GM23338 (cell line): ENCODE results near the gene LY86. TPM values are rescaled to one million over a fixed set of nuclear protein-coding genes. Genes with fewer than 3 reads are reported as not detected.

Source experiments
- ATAC-seq: fragments of 200-7000 bp; cut with Tn5 transposase; 3 replicates; pipeline ENCODE4 v1.9.1; 2020
- DNase-seq: peaks from one replicate; pipeline ENCODE4 v3.0.0-alpha.2; 2015; ENCODE audit warnings: low spot score
- H2AFZ ChIP-seq: fragments of 200-600 bp; sonication (generic); 2 replicates; pipeline ENCODE4 v1.8.0; 2016; ENCODE audit warnings: antibody characterized with exemption, mild to moderate bottlenecking, moderate library complexity
- H3F3A ChIP-seq: fragments of 200-600 bp; sonication (generic); replicated peaks from 2 replicates; pipeline ENCODE4 v1.8.0; 2017; ENCODE audit warnings: antibody characterized with exemption, mixed run types, low read depth
- H3K27ac ChIP-seq: fragments of 200-600 bp; sonication (generic); 2 replicates; pipeline ENCODE4 v1.6.1; 2016; ENCODE audit warnings: low read depth
- H3K27me3 ChIP-seq: fragments of 200-600 bp; sonication (generic); 2 replicates; pipeline ENCODE4 v1.8.0; 2016; ENCODE audit warnings: mild to moderate bottlenecking, mixed run types, moderate library complexity; ENCODE audit not compliant: insufficient read depth
- H3K36me3 ChIP-seq: fragments of 200-600 bp; sonication (generic); 2 replicates; pipeline ENCODE4 v1.8.0; 2016; ENCODE audit warnings: mild to moderate bottlenecking; ENCODE audit not compliant: insufficient read depth
- H3K4me1 ChIP-seq: fragments of 200-600 bp; sonication (generic); 2 replicates; pipeline ENCODE4 v1.8.0; 2016; ENCODE audit warnings: mild to moderate bottlenecking, moderate library complexity; ENCODE audit not compliant: insufficient read depth
- H3K4me2 ChIP-seq: fragments of 200-600 bp; sonication (generic); 2 replicates; pipeline ENCODE4 v1.7.1; 2017; ENCODE audit warnings: mixed run types
- H3K4me3 ChIP-seq: fragments of 200-600 bp; sonication (generic); 2 replicates; pipeline ENCODE4 v1.6.1; 2016; ENCODE audit warnings: mixed run types
- H3K79me2 ChIP-seq: fragments of 200-600 bp; sonication (generic); replicated peaks from 2 replicates; pipeline ENCODE4 v1.8.0; 2017; ENCODE audit warnings: mild to moderate bottlenecking; ENCODE audit not compliant: insufficient read depth
- H3K9me2 ChIP-seq: fragments of 200-600 bp; sonication (generic); 2 replicates; pipeline ENCODE4 v1.8.0; 2017; ENCODE audit not compliant: insufficient read depth
- H4K20me1 ChIP-seq: fragments of 200-600 bp; sonication (generic); replicated peaks from 2 replicates; pipeline ENCODE4 v1.8.0; 2017; ENCODE audit warnings: mild to moderate bottlenecking; ENCODE audit not compliant: insufficient read depth
- H3K27ac Mint-ChIP-seq: 2 replicates; pipeline ENCODE4 v1.8.0; 2020; ENCODE audit warnings: inconsistent platforms, mild to moderate bottlenecking, moderate library complexity, mixed read lengths
- H3K27me3 Mint-ChIP-seq: 3 replicates; pipeline ENCODE4 v1.8.0; 2022; ENCODE audit warnings: low read depth, mild to moderate bottlenecking, moderate library complexity, mixed read lengths, inconsistent platforms; ENCODE audit not compliant: insufficient read depth, poor library complexity
- H3K36me3 Mint-ChIP-seq: 3 replicates; pipeline ENCODE4 v1.8.0; 2021; ENCODE audit warnings: low read depth, mild to moderate bottlenecking, inconsistent platforms, moderate library complexity, mixed read lengths
- H3K4me1 Mint-ChIP-seq: 3 replicates; pipeline ENCODE4 v1.8.0; 2020; ENCODE audit warnings: mild to moderate bottlenecking, inconsistent platforms, mixed read lengths
- H3K4me3 Mint-ChIP-seq: 3 replicates; pipeline ENCODE4 v1.8.0; 2021; ENCODE audit warnings: moderate library complexity, mild to moderate bottlenecking, inconsistent platforms, mixed read lengths
- H3K9me3 Mint-ChIP-seq: 3 replicates; pipeline ENCODE4 v1.8.0; 2020; ENCODE audit warnings: moderate library complexity, mild to moderate bottlenecking, inconsistent platforms, mixed read lengths
- CREB1 ChIP-seq: fragments of 250-450 bp; sonication (Bioruptor Pico); IDR thresholded peaks from 2 replicates; pipeline ENCODE4 v1.5.0; 2020; ENCODE audit warnings: low read depth, mild to moderate bottlenecking, moderate library complexity
- CTCF ChIP-seq, 2 experiments: fragments of 200-600 bp in 1 of 2; sonication (generic) in 1 of 2; conservative IDR thresholded peaks; 2 replicates each; pipeline versions ENCODE4 v1.5.1 to v1.6.1; 2016 to 2017; ENCODE audit warnings: antibody characterized with exemption in 2 of 2, low read depth in 2 of 2, mild to moderate bottlenecking in 2 of 2, moderate library complexity in 1 of 2
- ETS1 ChIP-seq: IDR thresholded peaks from 2 replicates; pipeline ENCODE4 v1.6.1; 2016; ENCODE audit warnings: antibody characterized with exemption
- EZH2 ChIP-seq: fragments of 200-600 bp; sonication (generic); IDR thresholded peaks from one replicate; pipeline ENCODE4 v1.8.0; 2017; ENCODE audit warnings: antibody characterized with exemption, mild to moderate bottlenecking, low read depth; ENCODE audit not compliant: unreplicated experiment
- EZH2phosphoT487 ChIP-seq: fragments of 200-600 bp; sonication (generic); IDR thresholded peaks from one replicate; pipeline ENCODE4 v1.8.1; 2018; ENCODE audit warnings: antibody characterized with exemption; ENCODE audit not compliant: unreplicated experiment
- REST ChIP-seq: IDR thresholded peaks from one replicate; pipeline ENCODE4 v1.6.1; 2018; ENCODE audit warnings: antibody characterized with exemption; ENCODE audit not compliant: unreplicated experiment
- ZNF114 ChIP-seq: fragments of 250-450 bp; sonication (Bioruptor Pico); IDR thresholded peaks from 2 replicates; pipeline ENCODE4 v1.5.0; 2020; ENCODE audit warnings: mild to moderate bottlenecking, moderate library complexity
- ZNF331 ChIP-seq: fragments of 250-450 bp; sonication (Bioruptor Pico); IDR thresholded peaks from 2 replicates; pipeline ENCODE4 v1.5.0; 2020; ENCODE audit warnings: low read depth, mild to moderate bottlenecking, moderate library complexity
- polyA plus RNA-seq: library from polyadenylated mRNA; unstranded; fragments of >200 nt; fragmentation: Nextera tagmentation; extraction: Ambion mirVana; gene quantifications from 2 replicates; pipeline ENCODE4 v1.2.1, GENCODE V29; 2016
- total RNA-seq: library from RNA; depleted of rRNA; stranded (reverse); fragments of >200 nt; shearing (Covaris generic); gene quantifications from 2 replicates; pipeline ENCODE4 v1.2.3, GENCODE V29; 2014

The LY86 gene
- total and polyA plus RNA-seq, 2 experiments from 2014 or later = 0.29 TPM; not detected in 1

GRCh38 chr6:6633898-6634734 is 45.6 kb downstream of the LY86 start:
- no peak overlapping the region for H3K4me2 ChIP-seq
- Mint-ChIP-seq H3K9me3 (no peaks in the 10 kb centered on the region), H3K36me3 (no peaks in the 10 kb centered on the region), H3K27me3 (peaks cover 7% of the 10 kb centered on the region), H3K27ac (no peak overlapping the region), H3K4me1 (peaks cover 30% of the 10 kb centered on the region), H3K4me3 (no peak overlapping the region)
- H3K27ac ChIP-seq = no peak overlapping the region
- H4K20me1 ChIP-seq = no peaks in the 10 kb centered on the region
- no peaks in the 10 kb centered on the region for H3F3A ChIP-seq
- H3K4me1 ChIP-seq = peaks cover 12% of the 10 kb centered on the region; the same call in 1 of the 2 replicates
- H3K79me2 ChIP-seq = no peaks in the 10 kb centered on the region
- TF ChIP-seq REST = no peak
- no peak for TF ChIP-seq CREB1 (CRISPR knock-in tag)
- TF ChIP-seq ZNF114 (CRISPR knock-in tag) = no peak
- no peak for TF ChIP-seq ETS1
- TF ChIP-seq ZNF331 (CRISPR knock-in tag) = no peak
- no peak for TF ChIP-seq EZH2phosphoT487
- no peak for TF ChIP-seq CTCF (conservative IDR thresholded peaks at IDR 0.05; ENCODE audit: low read depth in 2 of 2)
- no peak for TF ChIP-seq EZH2
- no peaks in the 10 kb centered on the region for H3K27me3 ChIP-seq
- no peak overlapping the region; the same call in 1 of the 2 replicates for H2AFZ ChIP-seq
- DNase-seq (no peak), ATAC-seq (no peak)
- H3K9me2 ChIP-seq = peaks cover 5% of the 10 kb centered on the region; the same call in 1 of the 2 replicates
- H3K36me3 ChIP-seq = no peaks in the 10 kb centered on the region
- H3K4me3 ChIP-seq = no peak overlapping the region
